HUDEP-2 (cell line): ENCODE measurements around the gene DNAJC1.
A peak's percentile ranks its signal among the peaks of the same experiment; 100 is the strongest.

Experiments
- DNase-seq, 76 experiments: peaks; one replicate each; lab custom pipeline; 2025; ENCODE audit not compliant: unreplicated experiment in 76 of 76; lab: John Stamatoyannopoulos, UW

The DNAJC1 gene

DNA sequence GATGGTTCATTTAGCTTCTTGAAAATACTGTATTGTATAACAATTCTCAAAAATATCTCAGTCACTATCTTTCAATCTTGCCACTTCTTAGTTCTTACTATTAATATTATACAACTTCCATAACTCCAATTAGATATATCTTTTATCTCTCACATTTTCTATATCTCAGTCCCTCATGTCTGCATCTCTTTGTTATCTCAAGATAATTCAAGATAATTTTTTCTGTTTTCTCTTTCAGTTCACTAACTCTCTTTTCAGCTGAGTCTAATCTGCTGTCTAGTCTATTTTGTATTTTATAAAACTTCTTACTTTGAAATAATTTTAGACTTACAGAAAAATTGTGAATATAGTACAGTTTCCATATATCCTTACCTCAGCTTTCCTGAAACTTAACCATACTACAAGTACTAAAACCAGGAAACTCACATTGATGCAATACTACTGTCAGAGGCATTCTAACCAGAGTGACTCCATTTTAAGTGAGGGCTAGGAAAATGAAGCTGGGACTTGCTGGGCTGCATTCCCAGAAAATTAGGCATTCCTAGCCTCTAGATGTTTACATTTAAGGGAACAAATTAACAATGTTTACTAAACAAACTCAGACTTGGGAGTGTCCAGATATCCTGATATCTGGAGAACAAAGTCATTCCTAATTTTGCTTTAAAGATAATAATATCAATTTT lies 38.4 kb downstream of the DNAJC1 start:
- no peak for DNase-seq

DNA sequence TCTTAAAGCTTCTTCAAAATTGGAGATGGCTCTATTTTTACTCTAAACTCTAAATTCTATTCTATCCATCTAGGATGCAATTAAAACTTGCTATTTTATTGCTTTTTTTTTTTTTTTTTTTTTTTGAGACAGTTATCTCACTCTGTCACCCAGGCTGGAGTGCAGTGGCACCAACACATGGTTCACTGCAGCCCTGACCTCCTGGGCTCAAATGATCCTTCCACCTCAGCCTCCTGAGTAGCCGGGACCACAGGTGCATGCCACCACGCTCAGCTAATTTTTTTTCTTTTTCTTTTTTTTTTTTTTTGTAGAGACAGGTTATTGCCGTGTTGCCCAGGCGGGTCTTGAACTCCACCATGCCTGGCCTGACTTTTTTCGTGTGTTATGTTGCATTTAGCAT lies 41.2 kb downstream of the DNAJC1 start:
- peak in 10 of 76 experiments; percentile 0 to 32 (median 12) for DNase-seq

DNA sequence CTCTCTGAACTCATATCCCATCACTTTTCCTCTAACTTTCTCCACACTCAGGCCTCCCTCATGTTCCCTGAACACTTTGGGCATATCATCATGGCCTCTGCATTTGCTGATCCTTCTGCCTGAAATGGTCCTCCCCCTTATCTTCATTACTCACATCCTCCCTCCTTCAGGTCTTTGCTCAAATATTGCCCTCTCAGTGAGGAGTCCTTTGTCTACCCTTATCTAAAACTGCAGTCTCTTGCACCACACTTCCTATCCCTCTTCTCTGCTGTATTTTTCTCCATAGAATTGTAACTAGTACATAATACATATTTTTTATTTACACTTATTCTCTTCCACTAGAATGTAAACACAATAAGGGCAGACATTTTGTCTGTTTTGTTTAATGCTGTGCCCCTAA lies 41.7 kb downstream of the DNAJC1 start:
- DNase-seq: peak in 41 of 76 experiments; percentile 1 to 72 (median 34)

DNA sequence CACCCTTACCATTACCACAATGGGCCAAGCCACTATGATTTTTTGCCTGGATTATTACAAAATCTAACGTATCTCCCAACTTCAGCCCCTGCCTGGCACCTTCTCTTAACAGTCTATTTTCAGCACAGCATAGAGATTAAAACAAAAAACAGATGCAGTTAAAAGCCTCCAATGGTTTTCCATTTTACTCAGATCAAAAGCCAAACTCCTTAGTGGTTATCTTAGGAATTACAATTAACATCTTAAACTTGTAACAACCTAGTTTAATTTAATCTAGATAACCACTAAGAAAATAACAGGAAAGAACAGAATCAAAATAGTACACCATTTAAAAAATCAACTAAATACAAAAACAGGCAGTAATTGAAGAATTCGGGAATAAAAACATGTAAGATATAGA lies 43.5 kb downstream of the DNAJC1 start:
- DNase-seq: no peak

DNA sequence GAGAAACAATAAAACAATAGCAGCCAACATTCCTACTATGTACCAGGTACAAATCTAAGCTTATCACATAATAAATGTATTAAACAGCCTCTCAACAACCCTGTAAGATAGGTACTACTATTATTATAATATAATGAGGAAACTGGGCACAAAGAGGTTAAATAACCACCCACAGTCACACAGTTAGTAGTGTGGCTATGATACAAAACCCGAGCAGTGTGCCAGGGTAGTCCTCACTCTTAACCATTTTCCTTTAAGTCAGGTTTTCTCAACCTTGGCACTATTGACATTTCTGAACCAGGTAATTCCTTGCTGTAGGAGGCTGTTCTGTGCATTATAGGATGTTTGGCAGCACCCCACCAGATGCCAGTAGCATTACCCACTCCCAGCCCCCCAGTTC lies 48.8 kb downstream of the DNAJC1 start:
- DNase-seq: no peak

DNA sequence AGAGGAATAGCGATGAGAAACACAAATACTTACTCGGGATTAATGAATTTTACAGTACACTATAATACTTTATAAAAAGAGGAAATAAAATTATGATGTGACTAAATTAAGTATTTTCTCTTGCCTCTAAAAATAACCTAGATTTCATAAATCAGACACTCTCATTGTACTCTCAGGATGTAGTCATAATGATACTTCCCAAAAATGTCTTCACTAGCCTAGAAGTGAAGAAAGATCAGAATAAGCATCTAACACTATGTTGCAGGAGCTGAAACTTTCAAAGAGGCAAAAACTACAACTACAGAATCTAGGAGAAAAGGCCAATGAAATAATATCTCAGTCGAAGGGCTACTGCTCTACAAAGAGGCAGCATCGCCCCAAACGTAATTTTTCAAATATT lies 49.4 kb downstream of the DNAJC1 start:
- DNase-seq: no peak

DNA sequence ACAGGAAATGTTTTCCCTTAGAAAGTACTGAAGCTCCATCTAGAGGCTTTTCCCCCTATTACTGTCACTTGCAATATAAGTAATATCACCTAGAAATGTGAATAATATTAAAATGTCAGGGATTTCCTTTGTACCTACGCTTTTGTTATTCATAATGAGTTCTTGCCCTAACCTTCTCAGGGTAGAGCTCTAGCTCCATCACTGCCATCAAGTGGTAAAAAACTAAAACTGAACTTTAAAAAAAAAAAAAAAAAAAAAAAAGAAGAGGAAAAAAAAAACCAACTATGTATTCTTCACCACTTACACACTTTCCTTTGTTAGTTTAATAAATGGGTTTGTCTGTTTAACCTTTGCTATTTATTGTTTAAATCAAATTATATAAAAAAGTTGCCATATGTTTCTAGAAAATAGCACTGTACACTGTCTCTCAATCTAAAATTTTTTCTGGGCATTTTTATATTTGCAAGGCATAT lies 49.9 kb downstream of the DNAJC1 start:
- peak in 6 of 76 experiments; percentile 4 to 44 (median 26) for DNase-seq

DNA sequence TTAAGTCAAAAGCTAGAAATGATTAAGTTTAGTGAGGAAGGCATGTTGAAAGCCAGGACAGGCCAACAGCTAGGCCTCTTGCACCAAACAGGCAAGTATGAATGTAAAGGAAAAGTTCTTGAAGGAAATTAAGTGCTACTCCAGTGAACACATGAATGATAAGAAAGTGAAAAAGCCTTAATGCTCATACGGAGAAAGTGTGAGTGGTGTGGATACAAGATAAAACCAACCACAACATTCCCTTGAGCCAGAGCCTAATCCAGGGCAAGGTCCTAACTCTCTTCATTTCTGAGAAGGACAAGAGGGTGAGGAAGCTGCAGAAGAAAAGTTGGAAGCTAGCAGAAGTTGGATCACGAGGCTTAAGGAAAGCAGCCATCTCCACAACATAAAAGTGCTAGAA lies 53.0 kb downstream of the DNAJC1 start:
- no peak for DNase-seq

DNA sequence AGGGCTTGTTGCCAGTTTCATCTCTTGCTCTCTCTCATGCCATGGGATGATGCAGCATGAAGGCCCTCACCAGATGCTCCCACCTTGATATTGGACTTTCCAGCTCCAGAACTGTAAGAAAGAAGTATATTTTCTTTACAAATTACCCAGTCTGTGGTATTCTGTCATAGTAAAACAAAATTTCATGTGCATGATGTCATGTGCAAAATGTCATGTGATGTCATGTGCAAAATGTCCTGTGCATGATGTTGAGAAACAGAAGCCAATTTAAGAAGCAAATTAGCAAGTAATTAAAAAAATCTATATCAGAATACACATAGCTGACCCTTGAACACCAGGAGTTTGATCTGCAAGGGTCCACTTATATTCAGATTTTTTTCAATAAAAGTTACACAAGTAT lies 56.6 kb downstream of the DNAJC1 start:
- no peak for DNase-seq

DNA sequence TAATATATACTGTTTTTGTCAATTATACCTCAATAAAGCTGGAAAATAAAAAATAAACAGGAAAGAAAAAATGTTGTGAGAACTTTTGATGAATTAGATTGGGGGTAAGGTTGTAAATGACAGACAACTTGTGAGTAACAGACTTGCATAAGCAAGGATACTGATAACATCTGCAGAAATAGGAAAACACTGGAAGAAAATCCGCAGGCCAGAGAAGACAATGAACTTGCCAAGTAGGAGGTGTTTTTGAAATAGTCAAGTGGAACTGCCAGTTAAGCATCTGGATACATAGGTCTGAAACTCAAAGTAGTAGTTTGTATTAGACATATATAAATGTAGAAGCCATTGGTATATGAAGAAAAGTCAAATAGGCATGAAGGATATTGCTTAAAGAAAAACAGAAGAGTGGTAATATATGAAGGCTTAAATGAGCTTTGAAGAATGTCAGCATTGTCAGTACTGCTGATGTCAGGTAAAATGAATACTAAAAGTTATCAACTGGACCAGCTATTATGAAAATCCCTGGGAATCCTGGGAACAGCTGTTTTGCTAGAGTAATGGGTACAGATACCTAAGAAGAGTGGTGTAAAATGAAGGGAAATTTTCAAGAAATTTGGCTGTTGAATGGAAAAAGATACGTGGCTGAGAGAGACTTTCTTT lies 58.7 kb downstream of the DNAJC1 start:
- DNase-seq: no peak

DNA sequence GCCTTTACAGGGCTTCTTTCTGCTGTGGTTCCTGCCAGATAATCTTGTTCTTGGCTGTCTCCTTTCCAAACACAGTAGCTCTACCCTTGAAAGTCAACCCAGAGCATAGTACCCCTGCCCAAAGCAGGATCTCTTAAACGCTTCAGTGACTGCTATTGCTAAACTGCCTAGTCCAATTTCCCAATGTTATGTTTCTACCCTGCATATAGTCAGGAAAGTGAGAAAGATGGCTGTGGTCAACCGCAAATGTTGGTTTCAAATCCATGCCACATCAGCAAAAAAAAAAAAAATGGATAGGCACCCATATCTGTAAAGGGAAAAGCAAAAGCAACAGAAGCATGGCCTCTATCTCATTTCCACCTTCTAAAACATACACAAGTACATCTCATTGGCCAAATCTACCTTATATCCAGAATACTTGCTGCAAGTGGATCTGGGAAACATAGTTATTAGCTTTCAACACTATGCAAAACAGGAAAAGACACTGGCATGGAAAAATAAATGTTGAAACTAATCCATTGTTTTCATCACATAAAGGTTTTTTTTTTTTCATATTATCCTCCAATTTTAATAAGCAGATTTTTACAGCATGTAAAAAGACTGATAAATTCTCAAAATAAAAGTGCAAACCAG lies 59.8 kb downstream of the DNAJC1 start:
- DNase-seq: no peak

DNA sequence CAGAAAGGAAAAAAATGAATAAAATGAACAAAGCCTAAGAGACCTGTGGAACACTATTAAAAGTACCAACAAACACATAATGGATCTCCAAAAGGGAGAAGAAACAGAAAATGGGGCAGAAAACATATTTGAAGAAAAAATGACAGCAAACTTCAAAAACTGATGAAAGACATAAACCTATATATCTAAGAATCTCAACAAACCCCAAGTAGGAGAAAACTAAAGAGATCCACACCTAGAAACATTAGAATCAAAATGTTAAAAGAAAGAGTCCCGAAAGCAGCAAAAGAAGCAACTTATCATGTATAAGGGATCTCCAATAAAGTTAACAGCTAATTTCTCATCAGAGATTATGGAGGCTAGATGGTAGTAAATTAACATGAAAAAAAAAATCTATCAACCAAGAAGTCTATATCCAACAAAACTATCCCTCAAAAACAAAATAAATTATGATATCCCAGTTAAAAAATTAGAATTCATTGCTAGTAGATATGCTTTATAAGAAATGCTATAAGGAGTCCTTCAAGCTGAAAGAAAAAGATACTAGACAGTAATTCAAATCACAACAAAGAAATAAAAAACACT lies 68.0 kb downstream of the DNAJC1 start:
- no peak for DNase-seq

DNA sequence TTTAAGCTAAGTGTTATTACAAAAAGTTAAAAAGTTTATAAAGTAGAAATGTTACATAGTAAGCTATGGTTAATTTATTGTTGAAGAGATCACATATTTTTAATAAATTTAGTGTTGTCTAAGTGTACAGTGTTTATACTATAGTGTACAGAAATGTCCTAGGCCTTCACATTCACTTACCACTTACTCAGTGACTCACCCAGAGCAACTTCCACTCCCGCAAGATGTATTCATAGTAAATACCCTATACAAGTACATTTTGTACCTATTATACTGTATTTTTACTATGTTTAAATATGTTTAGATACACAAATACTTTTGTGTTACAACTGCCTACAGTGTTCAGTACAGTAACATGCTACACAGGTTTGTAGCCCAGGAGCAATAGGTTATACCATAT lies 69.2 kb downstream of the DNAJC1 start:
- DNase-seq: no peak

DNA sequence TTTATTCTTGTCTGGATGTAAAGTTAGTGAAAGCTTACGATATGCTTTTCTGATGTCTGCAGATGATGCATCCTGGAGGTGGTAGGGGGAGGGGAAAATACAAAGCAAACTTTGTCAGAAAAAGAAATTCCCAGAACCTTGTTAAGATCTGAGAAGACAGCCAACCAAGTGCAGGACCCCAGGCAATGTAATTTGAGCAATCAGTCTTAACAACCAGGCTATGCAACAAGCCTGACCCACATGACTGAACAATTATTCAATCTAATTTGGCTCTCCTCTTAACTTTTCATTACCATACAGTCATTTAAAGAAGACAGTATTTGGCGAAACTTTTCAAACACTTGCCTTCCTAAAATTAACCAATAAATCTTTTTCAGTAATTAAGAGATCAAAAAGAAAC lies 74.5 kb downstream of the DNAJC1 start:
- DNase-seq: no peak

DNA sequence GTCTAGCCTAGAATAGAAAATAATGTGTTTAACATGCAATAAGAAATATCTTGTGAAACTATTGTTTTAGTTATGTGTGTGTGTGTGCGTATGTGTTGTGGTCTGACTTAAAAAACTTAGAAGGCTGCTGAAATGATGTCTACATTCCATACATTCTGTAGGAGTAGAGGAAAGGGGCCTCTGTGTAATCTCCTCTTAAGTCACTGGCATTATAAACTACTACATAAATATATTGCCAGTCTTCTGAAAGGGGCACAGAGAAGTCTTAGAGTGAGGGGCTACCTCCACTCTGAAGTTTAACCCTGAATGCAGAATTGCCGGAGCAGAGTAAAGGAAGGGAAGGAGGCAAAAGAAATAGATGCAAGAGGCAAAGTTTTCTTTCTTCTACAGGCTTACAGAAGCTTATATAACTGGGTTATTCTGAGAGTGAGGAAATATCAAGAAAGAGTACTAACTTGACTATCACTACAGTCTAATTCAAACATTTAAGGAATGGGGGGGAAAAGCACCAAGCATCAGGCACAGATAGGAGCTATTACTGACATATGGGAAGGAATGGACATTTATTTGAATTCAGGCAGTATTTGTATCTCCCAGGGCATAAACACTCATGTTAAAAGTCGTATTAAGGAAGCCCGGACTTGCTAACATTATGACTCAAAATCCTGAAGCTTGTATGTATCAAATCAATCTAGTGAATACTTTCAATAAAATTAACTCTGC lies 75.7 kb downstream of the DNAJC1 start:
- no peak for DNase-seq

DNA sequence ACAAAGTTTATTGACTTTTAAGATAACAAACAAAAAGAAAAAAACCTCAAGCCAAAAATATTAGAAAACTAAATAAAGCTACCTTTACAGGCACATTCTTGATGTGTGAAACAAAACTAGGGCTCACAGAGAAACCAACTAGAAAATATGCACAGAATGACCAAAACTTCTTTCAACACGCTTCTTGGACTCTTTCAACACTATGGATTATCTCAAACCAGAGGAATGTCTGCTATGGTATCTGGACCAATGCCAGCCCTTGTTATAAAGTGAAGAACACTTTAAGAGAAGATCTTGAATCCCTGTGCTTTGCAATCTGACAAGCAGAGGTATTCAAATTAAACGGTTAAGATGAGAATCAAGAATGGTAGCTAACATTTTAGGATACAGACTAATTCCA lies 76.6 kb downstream of the DNAJC1 start:
- DNase-seq: peak in 2 of 76 experiments; percentile 2 to 7

DNA sequence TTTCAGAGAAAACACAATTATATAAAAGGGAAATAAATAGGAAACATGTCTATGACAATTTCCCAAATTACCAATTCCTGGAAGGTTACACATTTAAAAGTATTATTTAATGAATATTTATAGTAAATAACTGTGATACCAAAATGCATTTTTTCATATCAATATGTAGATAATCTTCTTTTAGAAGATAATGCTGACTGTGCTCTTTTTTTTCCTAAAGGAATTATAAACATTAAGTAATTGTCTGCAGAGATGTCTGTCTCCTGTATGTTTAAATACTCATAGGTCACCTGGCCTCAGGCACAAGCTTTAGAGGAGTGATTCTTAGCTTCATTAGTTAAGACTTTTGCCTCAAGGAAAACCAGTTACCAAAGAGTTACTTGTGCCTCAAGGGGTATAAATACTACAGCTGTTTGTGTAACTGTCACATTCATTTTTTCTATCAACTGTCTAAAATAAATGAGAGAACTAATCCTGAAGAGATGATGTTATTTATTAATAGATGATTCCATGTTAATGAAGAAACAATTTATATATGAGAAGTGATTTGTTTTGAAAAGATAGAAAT lies 77.1 kb downstream of the DNAJC1 start:
- no peak for DNase-seq

DNA sequence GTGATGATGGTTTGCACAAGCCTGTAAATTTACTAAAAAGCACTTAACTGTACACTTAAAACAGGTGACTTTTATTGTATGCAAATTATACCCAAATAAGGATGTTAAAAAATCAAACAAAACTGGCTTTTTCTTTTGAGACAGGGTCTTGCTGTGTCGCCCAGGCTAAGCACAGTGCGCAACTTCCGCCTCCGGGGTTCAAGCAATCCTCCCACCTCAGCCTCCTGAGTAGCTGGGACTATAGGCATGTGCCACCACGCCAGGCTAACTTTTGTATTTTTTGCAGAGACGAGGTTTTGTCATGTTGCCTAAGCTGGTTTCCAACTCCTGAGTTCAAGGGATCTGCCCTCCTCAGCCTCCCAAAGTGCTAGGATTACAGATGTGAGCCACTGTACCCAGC lies 77.7 kb downstream of the DNAJC1 start:
- no peak for DNase-seq

DNA sequence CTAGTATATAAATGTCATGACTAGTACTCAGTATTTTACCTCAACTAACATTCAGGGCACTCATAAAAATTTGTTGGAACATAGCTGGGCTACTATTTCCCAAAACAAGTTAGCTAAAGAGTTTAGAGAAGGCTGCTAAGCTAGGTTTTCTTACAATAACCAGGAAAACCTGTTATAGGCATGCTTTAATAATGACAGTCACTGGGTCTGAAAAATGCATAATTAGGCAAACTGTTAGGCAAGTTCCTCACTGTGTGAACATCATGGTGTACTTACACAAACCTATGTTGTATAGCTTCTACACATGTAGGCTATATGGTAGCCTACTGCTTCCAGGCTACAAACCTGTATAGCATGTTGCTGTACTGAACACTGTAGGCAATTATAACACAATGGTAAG lies 79.0 kb downstream of the DNAJC1 start:
- no peak for DNase-seq

DNA sequence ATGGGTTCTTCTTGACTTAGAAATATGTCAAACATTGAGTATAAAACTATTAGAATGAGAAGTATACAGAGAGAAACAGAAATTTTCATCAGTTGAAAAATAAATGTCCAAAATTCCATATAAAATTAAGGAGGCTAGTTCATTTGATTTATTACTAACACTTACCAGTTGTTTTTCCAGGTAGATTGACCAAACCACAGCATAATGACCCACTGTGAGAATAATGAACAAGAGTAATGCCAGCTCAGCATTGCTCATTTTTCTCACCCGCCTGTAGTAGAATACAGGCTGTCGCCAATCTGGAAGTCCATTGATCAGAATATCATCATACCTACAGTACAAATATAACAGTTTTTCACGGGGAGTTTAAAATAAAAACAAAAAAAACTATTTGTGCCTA lies 82.9 kb downstream of the DNAJC1 start:
- no peak for DNase-seq

DNA sequence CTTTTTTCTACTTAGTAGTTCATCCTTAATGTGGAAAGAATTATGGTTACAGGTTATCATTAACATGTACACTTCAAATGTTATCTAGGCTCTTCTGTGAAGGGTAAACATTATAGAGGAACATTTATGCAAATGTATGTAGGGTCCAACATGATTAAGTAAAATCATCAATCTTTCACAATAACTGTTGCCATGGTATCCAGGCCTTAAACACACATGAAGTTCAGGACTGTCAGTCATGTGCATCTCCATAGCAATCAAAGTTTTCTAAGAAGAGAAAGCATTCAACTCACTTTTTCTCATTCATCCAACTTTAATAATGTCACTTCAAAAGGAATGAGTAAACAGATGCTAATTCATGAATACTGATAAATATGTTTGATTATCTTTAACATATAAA lies 83.6 kb downstream of the DNAJC1 start:
- DNase-seq: no peak
